K562 (cell line): ENCODE data around the gene SHISA9. TPM values are rescaled to one million over a fixed set of nuclear protein-coding genes. Genes with fewer than 3 reads are reported as not detected.

Source experiments
- ATAC-seq: fragments of 200-7000 bp; cut with Tn5 transposase; 3 replicates; pipeline ENCODE4 v1.9.1; 2020; ENCODE audit warnings: moderate library complexity
- BruUV-seq: library from RNA; stranded (reverse); fragments of 400-500 nt; replicated peaks from 2 replicates; lab custom pipeline; 2021; lab: Mats Ljungman, UMichigan
- CTCF ChIA-PET: fragments of 300-600 bp; formaldehyde crosslinking; extraction: SDS; loops from one replicate; lab custom pipeline; 2021; ENCODE audit warnings: low intra/inter-chr PET ratio; lab: Yijun Ruan, JAX
- POLR2A ChIA-PET: fragments of 300-600, 350-650 bp; sonication (Branson Sonifier 250); formaldehyde crosslinking; extraction: SDS; loops from one replicate; lab custom pipeline; 2021; ENCODE audit warnings: antibody characterized with exemption, inconsistent platforms; lab: Yijun Ruan, JAX
- DNase-seq, 4 experiments: peaks; one replicate each; pipeline versions ENCODE4 v3.0.0 to v3.0.0-alpha.2; 2011 to 2018; ENCODE audit warnings: low spot score in 3 of 4, mixed read lengths in 3 of 4; ENCODE audit errors: extremely low read depth in 1 of 4
- FAIRE-seq: peaks from 2 replicates; lab custom pipeline; 2011; peaks lifted over from hg19 to GRCh38; lab: Jason Lieb, UNC
- H2AFZ ChIP-seq: 2 replicates; pipeline ENCODE4 v1.6.0; 2011; ENCODE audit warnings: low read depth, low read length, control low read depth, inconsistent platforms
- H3K27ac ChIP-seq: fragments of 200-600 bp; 3 replicates; pipeline ENCODE4 v1.8.0; 2011; ENCODE audit warnings: low read depth, mild to moderate bottlenecking, control low read depth, inconsistent platforms, low read length, moderate library complexity, mixed read lengths; ENCODE audit errors: extremely low read depth
- H3K27me3 ChIP-seq, 2 experiments: fragments of 300-600 bp in 1 of 2; 2 replicates in 1 of 2; 3 replicates in 1 of 2; pipeline versions ENCODE4 v1.6.0 to v1.8.0; 2011; ENCODE audit warnings: inconsistent platforms in 2 of 2, low read length in 2 of 2, mild to moderate bottlenecking in 1 of 2, mixed read lengths in 1 of 2, moderate library complexity in 1 of 2; ENCODE audit not compliant: control insufficient read depth in 2 of 2, insufficient read depth in 2 of 2
- H3K36me3 ChIP-seq: fragments of 300-600 bp; 3 replicates; pipeline ENCODE4 v1.8.0; 2011; ENCODE audit warnings: mild to moderate bottlenecking, low read length, inconsistent platforms; ENCODE audit not compliant: control insufficient read depth, insufficient read depth
- H3K4me1 ChIP-seq, 2 experiments: fragments of 200-600 bp in 1 of 2; replicated peaks in 1 of 2; 2 replicates in 1 of 2; 3 replicates in 1 of 2; pipeline versions ENCODE4 v1.5.1 to v1.8.0; 2011; ENCODE audit warnings: inconsistent platforms in 2 of 2, low read length in 2 of 2, mild to moderate bottlenecking in 1 of 2, mixed read lengths in 1 of 2, moderate library complexity in 1 of 2; ENCODE audit not compliant: control insufficient read depth in 2 of 2, insufficient read depth in 2 of 2
- H3K4me2 ChIP-seq: 2 replicates; pipeline ENCODE4 v1.6.1; 2011; ENCODE audit warnings: low read length, control low read depth, inconsistent platforms, mixed read lengths; ENCODE audit not compliant: insufficient read depth
- H3K4me3 ChIP-seq: fragments of 200-600 bp; sonication (generic), shearing (Covaris generic); 2 replicates; pipeline ENCODE4 v1.5.1; 2016; ENCODE audit warnings: control low read depth, inconsistent platforms
- H3K79me2 ChIP-seq: fragments of 200-600 bp; 3 replicates; pipeline ENCODE4 v1.8.0; 2011; ENCODE audit warnings: low read length, inconsistent platforms; ENCODE audit not compliant: control insufficient read depth, insufficient read depth
- H3K9ac ChIP-seq, 2 experiments: 2 replicates each; pipeline versions ENCODE4 v1.6.0 to v1.6.1; 2011; ENCODE audit warnings: low read depth in 2 of 2, low read length in 2 of 2, control low read depth in 1 of 2, inconsistent platforms in 1 of 2, mild to moderate bottlenecking in 1 of 2, mixed read lengths in 1 of 2; ENCODE audit not compliant: insufficient read depth in 1 of 2
- H3K9me1 ChIP-seq: one replicate; pipeline ENCODE4 v1.6.0; 2011; ENCODE audit warnings: inconsistent platforms, mild to moderate bottlenecking, low read length, moderate library complexity; ENCODE audit not compliant: control insufficient read depth, insufficient read depth
- H3K9me3 ChIP-seq: replicated peaks from 2 replicates; pipeline ENCODE4 v1.5.1; 2011; ENCODE audit warnings: low read depth, low read length, inconsistent platforms; ENCODE audit not compliant: control insufficient read depth, insufficient read depth
- H4K20me1 ChIP-seq: replicated peaks from 2 replicates; pipeline ENCODE4 v1.6.1; 2011; ENCODE audit warnings: low read length, inconsistent platforms, mixed read lengths; ENCODE audit not compliant: control insufficient read depth, insufficient read depth
- DIDO1 ChIP-seq: fragments of 450-650 bp; IDR thresholded peaks from 2 replicates; pipeline ENCODE4 v1.6.1; 2016; ENCODE audit warnings: low read depth, missing biosample characterization, missing genetic modification characterization
- ELF1 ChIP-seq: fragments of 200-800 bp; sonication (Bioruptor generic); IDR thresholded peaks from 2 replicates; pipeline ENCODE4 v1.6.1; 2016; ENCODE audit warnings: missing genetic modification characterization, missing compliant biosample characterization
- GABPB1 ChIP-seq: sonication (generic); formaldehyde crosslinking; IDR thresholded peaks from 2 replicates; pipeline ENCODE4 v1.8.0; 2022; ENCODE audit warnings: mild to moderate bottlenecking, missing genetic modification reagents
- IRF2 ChIP-seq: sonication (generic); formaldehyde crosslinking; IDR thresholded peaks from 2 replicates; pipeline ENCODE4 v1.8.1; 2022; ENCODE audit warnings: mild to moderate bottlenecking, missing genetic modification reagents
- NFYB ChIP-seq: IDR thresholded peaks from 2 replicates; pipeline ENCODE4 v1.6.1; 2011; ENCODE audit warnings: mild to moderate bottlenecking, moderate library complexity; ENCODE audit not compliant: insufficient read length; ENCODE audit errors: extremely low read depth
- ZNF347 ChIP-seq: fragments of 450-650 bp; formaldehyde crosslinking; IDR thresholded peaks from 2 replicates; pipeline ENCODE4 v1.4.0; 2020; ENCODE audit warnings: low read depth, mild to moderate bottlenecking, moderate library complexity
- ZNF384 ChIP-seq: IDR thresholded peaks from 2 replicates; pipeline ENCODE4 v1.6.1; 2012; ENCODE audit warnings: low read depth, low read length, improper control_type of control experiment
- WGBS: fragments of 100-300 bp; shearing (Covaris generic); methylation state at CpG from one replicate; pipeline ENCODE4 v1.1.6; 2016; ENCODE audit warnings: low coverage, mixed read lengths; ENCODE audit not compliant: insufficient coverage; ENCODE audit errors: missing lambda C conversion rate; 5-methylcytosine and 5-hydroxymethylcytosine counted together
- in situ Hi-C: fragments of 300-500 bp; cut with MboI; formaldehyde crosslinking; loops from 4 replicates; pipeline ENCODE4 v1.15.0; 2018; ENCODE audit warnings: inconsistent platforms, mixed read lengths
- intact Hi-C: fragments of 100-400 bp; cut with micrococcal nuclease; formaldehyde crosslinking; loops from 2 replicates; pipeline ENCODE4 v1.14.2; 2022
- polyA plus RNA-seq, 8 experiments: library from polyadenylated mRNA; depleted of rRNA in 4 of 8; stranded (reverse) in 5 of 8; unstranded in 3 of 8; fragments of >200 nt; fragmentation: Nextera tagmentation in 2 of 8; fragmentation: Illumina TruSeq in 1 of 8; extraction: Ambion mirVana in 2 of 8; extraction: Trizol in 1 of 8; gene quantifications; 2 replicates each; pipeline versions ENCODE4 v1.2.1 to v1.2.3, GENCODE V29; 2011 to 2014; ENCODE audit warnings: inconsistent platforms in 1 of 8, missing spikeins in 1 of 8
- total RNA-seq, 7 experiments: library from RNA; depleted of rRNA in 6 of 7; stranded (reverse); fragments of >200 nt in 6 of 7; fragmentation: Illumina TruSeq in 2 of 7; extraction: Trizol in 2 of 7; gene quantifications; 2 replicates each; pipeline versions ENCODE4 v1.2.1 to v1.2.3, GENCODE V29; 2011 to 2021; ENCODE audit warnings: low replicate concordance in 1 of 7

The SHISA9 gene
- total and polyA plus RNA-seq, 9 of the 15 experiments (the other 6 are each of a cell fraction or from before 2014, with no cell fraction given) = under 0.01 to 0.16 (median 0.01) TPM; not detected in 6

DNA sequence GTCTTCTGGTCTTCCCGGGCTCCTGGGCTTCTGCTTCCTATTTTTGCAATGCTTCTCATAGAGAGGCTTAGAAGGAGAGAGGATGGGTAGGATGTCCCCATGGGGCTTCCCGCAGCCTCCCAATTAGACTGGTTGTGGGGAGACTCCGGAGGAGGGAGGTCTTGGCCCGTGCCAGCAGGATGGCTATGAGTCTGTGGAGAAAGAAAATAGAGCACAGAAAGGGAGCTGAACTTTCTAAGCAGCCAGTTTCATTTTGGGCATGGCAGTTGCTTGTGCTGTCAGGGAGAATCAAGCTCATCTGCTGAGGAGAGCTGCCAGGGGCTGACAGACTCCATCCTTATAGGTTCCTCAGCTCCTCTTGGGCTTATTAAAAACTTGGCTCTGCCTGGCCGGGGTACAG lies 204.0 kb downstream of the SHISA9 start:
- in situ Hi-C loops (no loop called here), intact Hi-C loops (no loop called here)
- DNase-seq (no peak), ATAC-seq (no peak), FAIRE-seq (no peak)
- no TSS peak for BruUV-seq
- Histone ChIP-seq H3K27ac (no peak overlapping the region), H3K4me2 (no peak overlapping the region), H3K4me3 (no peak overlapping the region), H3K9me3 (no peaks in the 10 kb centered on the region), H3K36me3 (no peaks in the 10 kb centered on the region), H3K79me2 (no peaks in the 10 kb centered on the region), H2AFZ (no peak overlapping the region), H4K20me1 (no peaks in the 10 kb centered on the region), H3K9ac (no peak overlapping the region), H3K9me1 (no peaks in the 10 kb centered on the region), H3K4me1 (no peaks in the 10 kb centered on the region), H3K27me3 (no peaks in the 10 kb centered on the region)
- ChIA-PET POLR2A (no interaction called here), CTCF (no interaction called here)
- TF ChIP-seq DIDO1 = no peak
- no peak for TF ChIP-seq GABPB1
- TF ChIP-seq ELF1 (tag) = no peak
- TF ChIP-seq ZNF347 (CRISPR knock-in tag) = no peak
- 0% methylated on average over 5 of the region's 5 CpGs for WGBS

- POLR2A ChIA-PET = no interaction called here
- Histone ChIP-seq H3K4me3 (no peak overlapping the region), H3K9ac (no peak overlapping the region), H3K4me1 (no peaks in the 10 kb centered on the region), H3K36me3 (no peaks in the 10 kb centered on the region), H3K27me3 (no peaks in the 10 kb centered on the region), H3K9me3 (no peaks in the 10 kb centered on the region), H3K4me2 (no peak overlapping the region), H3K79me2 (no peaks in the 10 kb centered on the region), H4K20me1 (no peaks in the 10 kb centered on the region), H2AFZ (no peak overlapping the region), H3K27ac (no peak overlapping the region), H3K9me1 (no peaks in the 10 kb centered on the region)
- no TSS peak for BruUV-seq
- ATAC-seq (no peak), FAIRE-seq (no peak), DNase-seq (peak in 1 of 4 experiments; percentile 13)
- 0% methylated on average over 2 of the region's 2 CpGs for WGBS
- peak; percentile 44 for TF ChIP-seq NFYB
- 0 out of 2 replicates have a peak, but pooled peaks have one; percentile 9 for TF ChIP-seq ZNF384
- no peak for TF ChIP-seq IRF2 (CRISPR knock-in tag)
- in situ Hi-C loops (no loop called here), intact Hi-C loops (no loop called here)
- CTCF ChIA-PET = no interaction called here
Observed at GRCh38 chr16:13106464-13106863, 205.1 kb downstream of the SHISA9 start.
